Activated T-cell treated with anti-CD3 and anti-CD28 coated beads, Interleukin-2, amount 50 U/mL, for 4 hours (primary cell): Measurements from ENCODE around the gene SLC35A1. TPM values are rescaled to one million over a fixed set of nuclear protein-coding genes. Genes with fewer than 3 reads are reported as not detected.
"Not testable (repeated sequence)": the region's sequence is repeated elsewhere in the genome, so short reads cannot be mapped to it uniquely, and the experiment has no call there.

Experiments used
- ATAC-seq, 2 donors: fragments of 200-7000 bp; cut with Tn5 transposase; one replicate each; pipeline ENCODE4 v1.10.0; 2021
- DNase-seq: peaks from one replicate; pipeline ENCODE4 v3.0.0-alpha.2; 2020
- H3K27me3 Mint-ChIP-seq: one replicate; pipeline ENCODE4 v1.8.0; 2021; ENCODE audit warnings: low read depth, mixed read lengths
- H3K36me3 Mint-ChIP-seq: one replicate; pipeline ENCODE4 v1.8.0; 2022; ENCODE audit warnings: mixed read lengths; ENCODE audit not compliant: insufficient read depth
- H3K4me1 Mint-ChIP-seq: one replicate; pipeline ENCODE4 v1.8.0; 2021; ENCODE audit warnings: low read depth, mixed read lengths
- H3K4me3 Mint-ChIP-seq: one replicate; pipeline ENCODE4 v1.8.0; 2021; ENCODE audit warnings: mild to moderate bottlenecking, moderate library complexity, mixed read lengths
- H3K9me3 Mint-ChIP-seq: one replicate; pipeline ENCODE4 v1.8.0; 2021; ENCODE audit warnings: mixed read lengths
- total RNA-seq, 3 donors: library from RNA; stranded (reverse); gene quantifications; one replicate each; pipeline ENCODE4 v1.2.1, GENCODE V29; 2021

SLC35A1 gene
- total RNA-seq, 3 donors from 2014 or later = 7.1 to 8.9 (median 8.5) TPM

- H3K27me3 Mint-ChIP-seq, H3K4me3 Mint-ChIP-seq, DNase-seq, H3K9me3 Mint-ChIP-seq, ATAC-seq, H3K4me1 Mint-ChIP-seq: not testable (repeated sequence)
- H3K36me3 Mint-ChIP-seq = peaks cover 22% of the 10 kb centered on the region
Observed at GRCh38 chr6:87489326-87489725, 16.6 kb downstream of the SLC35A1 start.

- no peaks in the 10 kb centered on the region for H3K9me3 Mint-ChIP-seq
- DNase-seq (no peak), ATAC-seq (no peak)
- peaks cover 2% of the 10 kb centered on the region for H3K4me1 Mint-ChIP-seq
- H3K4me3 Mint-ChIP-seq = no peak overlapping the region
- no peaks in the 10 kb centered on the region for H3K27me3 Mint-ChIP-seq
- H3K36me3 Mint-ChIP-seq = peaks cover 14% of the 10 kb centered on the region
Observed at GRCh38 chr6:87494761-87495422, 22.1 kb downstream of the SLC35A1 start.

GRCh38 chr6:87498048-87498447 is 25.3 kb downstream of the SLC35A1 start:
- Mint-ChIP-seq H3K4me3 (no peak overlapping the region), H3K9me3 (no peaks in the 10 kb centered on the region), H3K4me1 (peaks cover under 1% of the 10 kb centered on the region), H3K27me3 (no peaks in the 10 kb centered on the region), H3K36me3 (peaks cover 21% of the 10 kb centered on the region)
- no peak for DNase-seq
- no peak for ATAC-seq

- no peaks in the 10 kb centered on the region for H3K27me3 Mint-ChIP-seq
- H3K4me3 Mint-ChIP-seq = no peak overlapping the region
- H3K36me3 Mint-ChIP-seq = peaks cover 32% of the 10 kb centered on the region
- H3K9me3 Mint-ChIP-seq = no peaks in the 10 kb centered on the region
- H3K4me1 Mint-ChIP-seq = peaks cover 5% of the 10 kb centered on the region
- ATAC-seq (no peak), DNase-seq (no peak)
Observed at GRCh38 chr6:87501809-87502572, 29.2 kb downstream of the SLC35A1 start.

DNA sequence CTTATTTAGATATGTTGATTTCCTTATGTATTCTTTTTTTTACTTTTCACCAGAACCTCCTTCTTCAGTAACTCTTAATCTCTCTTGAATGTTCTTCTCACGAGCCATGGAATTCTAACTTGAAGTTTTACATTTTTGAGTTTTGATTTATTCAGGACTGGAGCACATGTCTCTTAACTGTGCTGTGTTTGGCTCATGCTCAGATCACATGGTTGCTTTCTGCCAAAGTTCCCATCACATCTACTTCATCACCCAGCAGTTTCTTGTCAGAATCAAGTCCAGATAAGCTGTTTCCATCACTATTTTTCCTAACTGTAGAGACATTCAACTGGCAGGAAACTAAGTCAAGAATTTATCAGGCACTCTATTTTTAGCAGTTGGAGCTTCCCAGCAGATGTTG is 31.7 kb downstream of the SLC35A1 start:
- H3K4me1 Mint-ChIP-seq = peaks cover 5% of the 10 kb centered on the region
- DNase-seq (no peak), ATAC-seq (no peak)
- H3K9me3 Mint-ChIP-seq = no peaks in the 10 kb centered on the region
- H3K27me3 Mint-ChIP-seq = no peaks in the 10 kb centered on the region
- H3K4me3 Mint-ChIP-seq = no peak overlapping the region
- peaks cover 36% of the 10 kb centered on the region for H3K36me3 Mint-ChIP-seq

GRCh38 chr6:87514831-87515230 is 42.1 kb downstream of the SLC35A1 start:
- H3K36me3 Mint-ChIP-seq = peaks cover 35% of the 10 kb centered on the region
- H3K4me1 Mint-ChIP-seq = peaks cover 13% of the 10 kb centered on the region
- no peak overlapping the region for H3K4me3 Mint-ChIP-seq
- DNase-seq (no peak), ATAC-seq (no peak)
- no peaks in the 10 kb centered on the region for H3K9me3 Mint-ChIP-seq
- H3K27me3 Mint-ChIP-seq = no peaks in the 10 kb centered on the region

GRCh38 chr6:87518453-87518852 is 45.7 kb downstream of the SLC35A1 start:
- Mint-ChIP-seq H3K4me1 (peaks cover 13% of the 10 kb centered on the region), H3K27me3 (no peaks in the 10 kb centered on the region), H3K36me3 (peaks cover 41% of the 10 kb centered on the region), H3K4me3 (no peak overlapping the region), H3K9me3 (no peaks in the 10 kb centered on the region)
- ATAC-seq (no peak), DNase-seq (no peak)

- ATAC-seq (no peak), DNase-seq (no peak)
- Mint-ChIP-seq H3K4me3 (no peak overlapping the region), H3K4me1 (peaks cover 2% of the 10 kb centered on the region), H3K9me3 (no peaks in the 10 kb centered on the region), H3K27me3 (no peaks in the 10 kb centered on the region), H3K36me3 (peaks cover 33% of the 10 kb centered on the region)
Observed at GRCh38 chr6:87522686-87523085, 49.9 kb downstream of the SLC35A1 start.

DNA sequence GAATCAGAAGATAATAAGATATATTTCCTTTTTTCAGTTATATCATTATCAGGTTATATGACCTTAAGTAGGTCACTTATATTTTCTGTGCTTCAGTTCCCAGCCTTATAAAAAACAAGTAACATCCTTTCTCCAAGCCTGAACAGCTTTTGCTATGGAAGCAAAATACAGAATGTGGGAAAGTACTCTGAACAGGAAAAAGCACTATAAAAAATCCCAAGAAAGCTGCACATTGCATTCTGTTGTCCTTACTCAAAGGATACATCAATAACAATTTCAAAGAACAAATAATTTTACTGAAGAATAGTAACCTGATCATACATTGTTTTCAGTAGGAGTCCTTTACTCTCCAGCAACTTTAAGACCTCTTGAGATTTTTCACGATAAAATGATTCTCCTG is 56.4 kb downstream of the SLC35A1 start:
- no peak overlapping the region for H3K4me3 Mint-ChIP-seq

DNA sequence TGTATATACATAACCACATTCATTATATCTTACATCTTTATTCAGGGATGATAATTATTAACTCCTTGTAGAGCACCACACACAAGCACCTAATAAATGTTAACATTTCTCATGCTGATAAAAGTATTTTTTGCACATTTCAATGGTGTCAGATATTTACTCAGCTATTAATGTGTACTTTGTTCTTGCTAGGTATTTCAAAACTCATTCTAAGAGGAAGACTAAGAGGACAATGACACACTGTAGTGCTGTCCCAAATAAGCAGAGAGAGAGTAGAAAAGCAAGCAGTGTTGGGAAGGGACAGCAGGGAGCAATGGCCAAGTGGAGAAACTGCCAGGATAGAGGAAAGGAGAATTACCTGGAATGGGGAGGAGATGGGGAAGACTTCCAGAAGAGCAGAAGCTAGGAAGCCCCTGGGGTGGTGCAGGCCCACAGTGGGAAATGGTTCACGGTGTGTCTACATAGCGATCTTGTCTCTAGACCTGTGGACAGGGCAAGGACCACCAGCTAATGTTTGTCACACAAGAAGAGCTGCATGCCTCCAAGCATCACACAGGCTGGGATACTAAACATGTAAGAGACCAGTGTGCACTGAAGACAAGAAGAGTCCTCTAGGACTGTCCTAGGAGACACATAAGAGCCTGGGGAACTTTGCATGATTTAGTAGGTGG is 61.7 kb downstream of the SLC35A1 start:
- no peak for ATAC-seq
- DNase-seq = no peak
- H3K4me1 Mint-ChIP-seq = peaks cover 8% of the 10 kb centered on the region
- peaks cover 28% of the 10 kb centered on the region for H3K36me3 Mint-ChIP-seq
- no peak overlapping the region for H3K4me3 Mint-ChIP-seq
- H3K9me3 Mint-ChIP-seq = peaks cover 4% of the 10 kb centered on the region
- no peaks in the 10 kb centered on the region for H3K27me3 Mint-ChIP-seq

More for the DNA sequence above, 56.4 kb downstream of the SLC35A1 start:
- ATAC-seq (no peak), DNase-seq (no peak)
- Mint-ChIP-seq H3K36me3 (peaks cover 30% of the 10 kb centered on the region), H3K4me1 (peaks cover 12% of the 10 kb centered on the region), H3K27me3 (no peaks in the 10 kb centered on the region), H3K9me3 (no peaks in the 10 kb centered on the region)

DNA sequence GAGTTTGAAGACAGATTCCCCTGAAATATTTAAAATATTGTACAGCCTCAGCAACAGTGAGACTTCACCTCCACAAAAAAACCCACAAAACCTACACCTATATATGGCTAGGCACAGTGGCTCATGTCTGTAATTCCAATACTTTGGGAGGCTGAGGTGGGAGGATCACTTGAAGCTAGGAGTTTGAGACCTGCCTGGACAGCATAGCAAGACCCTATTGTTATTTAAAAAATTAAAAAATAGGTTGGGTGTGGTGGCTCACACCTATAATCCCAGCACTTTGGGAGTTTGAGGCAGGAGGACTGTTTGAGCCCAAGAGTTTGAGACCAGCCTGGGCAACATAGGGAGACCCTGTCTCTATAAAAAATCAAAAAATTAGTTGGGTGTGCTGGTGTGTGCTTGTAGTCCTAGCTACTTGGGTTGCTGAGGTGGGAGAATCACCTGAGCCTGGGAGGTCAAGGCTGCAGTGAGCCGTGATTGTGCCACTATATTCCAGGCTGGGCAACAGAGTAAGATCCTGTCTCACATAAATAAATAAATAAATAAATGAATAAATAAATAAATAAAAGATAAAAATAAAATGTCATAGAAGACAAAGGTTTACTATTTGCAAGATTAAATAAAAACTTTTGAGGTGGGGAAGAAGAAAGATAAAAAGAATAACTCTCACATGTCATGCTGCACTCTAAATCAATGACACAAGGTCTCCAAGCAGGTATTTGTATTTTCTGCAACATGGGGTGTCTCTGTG is 65.9 kb downstream of the SLC35A1 start:
- no peak for ATAC-seq
- H3K4me1 Mint-ChIP-seq = peaks cover 3% of the 10 kb centered on the region
- H3K9me3 Mint-ChIP-seq = peaks cover 8% of the 10 kb centered on the region
- H3K4me3 Mint-ChIP-seq = no peak overlapping the region
- H3K27me3 Mint-ChIP-seq = no peaks in the 10 kb centered on the region
- DNase-seq = no peak
- H3K36me3 Mint-ChIP-seq = peaks cover 34% of the 10 kb centered on the region

- ATAC-seq = no peak
Observed at GRCh38 chr6:87539554-87539953, 66.8 kb downstream of the SLC35A1 start.

GRCh38 chr6:87540539-87540938 is 67.8 kb downstream of the SLC35A1 start:
- no peaks in the 10 kb centered on the region for H3K27me3 Mint-ChIP-seq
- H3K4me3 Mint-ChIP-seq = no peak overlapping the region
- H3K36me3 Mint-ChIP-seq = peaks cover 40% of the 10 kb centered on the region

More at GRCh38 chr6:87539554-87539953, 66.8 kb downstream of the SLC35A1 start:
- Mint-ChIP-seq H3K4me1 (peaks cover 3% of the 10 kb centered on the region), H3K36me3 (peaks cover 34% of the 10 kb centered on the region), H3K4me3 (no peak overlapping the region), H3K9me3 (peaks cover 8% of the 10 kb centered on the region), H3K27me3 (no peaks in the 10 kb centered on the region)
- DNase-seq = no peak

GRCh38 chr6:87541041-87541440 is 68.3 kb downstream of the SLC35A1 start:
- no peaks in the 10 kb centered on the region for H3K27me3 Mint-ChIP-seq
- peaks cover 43% of the 10 kb centered on the region for H3K36me3 Mint-ChIP-seq
- H3K4me3 Mint-ChIP-seq = no peak overlapping the region
- ATAC-seq (no peak), DNase-seq (no peak)
- peaks cover 3% of the 10 kb centered on the region for H3K4me1 Mint-ChIP-seq
- H3K9me3 Mint-ChIP-seq = peaks cover 8% of the 10 kb centered on the region

More at GRCh38 chr6:87540539-87540938, 67.8 kb downstream of the SLC35A1 start:
- DNase-seq (no peak), ATAC-seq (no peak)
- Mint-ChIP-seq H3K9me3 (peaks cover 8% of the 10 kb centered on the region), H3K4me1 (peaks cover 3% of the 10 kb centered on the region)
